Endothelial cell (in vitro differentiated cells): ENCODE data around the gene EPHA2. TPM values are rescaled to one million over a fixed set of nuclear protein-coding genes. Genes with fewer than 3 reads are reported as not detected.

Experiments
- DNase-seq: peaks from one replicate; pipeline ENCODE4 v3.0.0; 2021; ENCODE audit warnings: low spot score
- H3K27ac Mint-ChIP-seq: one replicate; pipeline ENCODE4 v1.8.0; 2021; ENCODE audit warnings: mixed read lengths, inconsistent platforms; ENCODE audit not compliant: unreplicated experiment
- H3K27me3 Mint-ChIP-seq: one replicate; pipeline ENCODE4 v1.8.0; 2021; ENCODE audit warnings: mild to moderate bottlenecking, moderate library complexity, mixed read lengths, inconsistent platforms; ENCODE audit not compliant: unreplicated experiment
- H3K36me3 Mint-ChIP-seq: one replicate; pipeline ENCODE4 v1.8.0; 2021; ENCODE audit warnings: mild to moderate bottlenecking, low read depth, mixed read lengths, inconsistent platforms; ENCODE audit not compliant: unreplicated experiment
- H3K4me1 Mint-ChIP-seq: one replicate; pipeline ENCODE4 v1.8.0; 2021; ENCODE audit warnings: mild to moderate bottlenecking, mixed read lengths, inconsistent platforms; ENCODE audit not compliant: unreplicated experiment
- H3K4me3 Mint-ChIP-seq: one replicate; pipeline ENCODE4 v1.8.0; 2021; ENCODE audit warnings: mild to moderate bottlenecking, mixed read lengths, inconsistent platforms; ENCODE audit not compliant: unreplicated experiment
- H3K9me3 Mint-ChIP-seq: one replicate; pipeline ENCODE4 v1.8.0; 2021; ENCODE audit warnings: mixed read lengths, inconsistent platforms; ENCODE audit not compliant: unreplicated experiment
- CTCF ChIP-seq: fragments of 200-600 bp; sonication (generic); IDR thresholded peaks from one replicate; pipeline ENCODE4 v1.5.0; 2021; ENCODE audit warnings: antibody characterized with exemption; ENCODE audit not compliant: unreplicated experiment
- long read RNA-seq: library from polyadenylated mRNA; unstranded; transcript quantifications from one replicate; pipeline ENCODE4 v2.0.0, GENCODE V29; 2020; ENCODE audit not compliant: unreplicated experiment
- total RNA-seq: library from RNA; stranded (reverse); fragmentation: NEBNext Ultra II Directional; extraction: Animal tissue kit (Norgen Biotek cat#: 25700); gene quantifications from one replicate; pipeline ENCODE4 v1.2.1, GENCODE V29; 2021; ENCODE audit not compliant: unreplicated experiment

The EPHA2 gene
- total RNA-seq: 109 TPM
- long read RNA-seq, partial matches to known transcripts: 12 of 16 reads
- long read RNA-seq, other reads (novel, unspliced or antisense): 1 of 16 reads

GRCh38 chr1:16155537-16156410 lies at the start of gene EPHA2:
EPHA2 (minus strand) TSS chr1:16156069; CDS start chr1:16155932, 137 bp downstream.
- H3K4me1 Mint-ChIP-seq: peaks cover 40% of the 10 kb centered on the region
- H3K36me3 Mint-ChIP-seq: peaks cover 3% of the 10 kb centered on the region
- peak; percentile 87 for DNase-seq
- no peaks in the 10 kb centered on the region for H3K9me3 Mint-ChIP-seq
- H3K27ac Mint-ChIP-seq: peak within 1 kb of the TSS; percentile 98
- H3K4me3 Mint-ChIP-seq: peak within 1 kb of the TSS; percentile 97
- TF ChIP-seq CTCF: peak; percentile 24
- peaks cover 18% of the 10 kb centered on the region for H3K27me3 Mint-ChIP-seq

GRCh38 chr1:16205334-16205671 lies 49.4 kb upstream of the EPHA2 start:
- no peak for DNase-seq
- H3K36me3 Mint-ChIP-seq: peaks cover 14% of the 10 kb centered on the region
- no peak for TF ChIP-seq CTCF
- peaks cover 8% of the 10 kb centered on the region for H3K4me1 Mint-ChIP-seq
- H3K4me3 Mint-ChIP-seq: no peak overlapping the region
- no peak overlapping the region for H3K27ac Mint-ChIP-seq
- no peaks in the 10 kb centered on the region for H3K9me3 Mint-ChIP-seq
- H3K27me3 Mint-ChIP-seq: peaks cover 10% of the 10 kb centered on the region

GRCh38 chr1:16204634-16205333 lies 48.9 kb upstream of the EPHA2 start:
- DNase-seq: peak; percentile 55
- Mint-ChIP-seq H3K4me1 (peaks cover 8% of the 10 kb centered on the region), H3K27ac (no peak overlapping the region)

GRCh38 chr1:16204216-16204615 lies 48.3 kb upstream of the EPHA2 start:
- no peak for DNase-seq
- TF ChIP-seq CTCF: no peak
- Mint-ChIP-seq H3K36me3 (peaks cover 9% of the 10 kb centered on the region), H3K4me1 (peaks cover 8% of the 10 kb centered on the region), H3K27me3 (peaks cover 10% of the 10 kb centered on the region), H3K9me3 (no peaks in the 10 kb centered on the region), H3K4me3 (no peak overlapping the region), H3K27ac (no peak overlapping the region)

More at GRCh38 chr1:16204634-16205333, 48.9 kb upstream of the EPHA2 start:
- TF ChIP-seq CTCF: no peak
- Mint-ChIP-seq H3K4me3 (no peak overlapping the region), H3K36me3 (peaks cover 14% of the 10 kb centered on the region), H3K9me3 (no peaks in the 10 kb centered on the region), H3K27me3 (peaks cover 11% of the 10 kb centered on the region)
